Fibroblast of gingiva (primary cell): ENCODE data around the gene MYO15B.
A peak's percentile ranks its signal among the peaks of the same experiment; 100 is the strongest.

Experiments
- DNase-seq: peaks from one replicate; pipeline ENCODE4 v3.0.0-alpha.2; 2011; ENCODE audit warnings: low read depth

Gene MYO15B

DNA sequence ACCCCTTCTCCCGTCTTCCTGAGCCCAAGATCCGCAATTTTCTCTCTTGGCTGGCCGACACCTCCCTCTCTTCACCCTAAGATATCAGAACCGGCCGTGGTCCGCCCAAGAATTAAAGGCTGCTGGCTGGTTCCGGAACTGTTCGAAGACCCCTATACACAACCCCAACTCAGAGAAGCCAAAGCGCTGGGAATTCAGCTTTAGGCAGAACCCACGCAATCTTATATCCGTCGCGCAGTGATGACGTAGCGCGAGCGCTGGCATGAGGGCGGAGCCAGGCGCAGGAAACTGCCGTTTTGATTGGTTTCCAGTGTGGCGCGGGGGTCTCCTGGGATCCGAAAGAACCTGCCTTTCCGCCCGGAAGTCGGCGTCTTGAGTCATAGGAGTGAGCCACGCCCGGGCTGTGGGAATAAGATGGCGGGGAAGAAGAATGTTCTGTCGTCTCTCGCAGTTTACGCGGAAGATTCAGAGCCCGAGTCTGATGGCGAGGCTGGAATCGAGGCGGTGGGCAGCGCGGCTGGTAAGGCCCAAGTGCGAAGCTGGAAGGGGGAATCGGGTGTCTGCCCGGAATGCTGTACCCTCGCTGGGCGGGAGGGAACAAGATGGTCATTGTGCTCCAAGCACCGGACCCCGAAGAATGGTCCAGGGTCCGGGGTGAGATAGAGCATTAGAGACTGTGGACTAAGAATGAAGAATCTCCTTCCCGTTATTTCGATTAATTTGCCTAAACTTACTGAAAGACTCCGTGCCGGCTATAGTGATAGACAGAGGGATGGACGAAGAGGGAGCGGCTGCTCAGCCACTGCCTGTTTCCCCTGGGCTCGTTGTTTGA lies 79.6 kb downstream of the MYO15B start, which contains the start of the genes RECQL5 and SAP30BP:
Gene RECQL5, minus strand, starts transcription at position 196 of the 832 bp plus-strand sequence. CDS start 597 bp downstream, outside the sequence.
Gene SAP30BP, plus strand, starts transcription at position 380 of the 832 bp plus-strand sequence. Its CDS starts 35 bp downstream, at position 415.
- peak; percentile 98 for DNase-seq

DNA sequence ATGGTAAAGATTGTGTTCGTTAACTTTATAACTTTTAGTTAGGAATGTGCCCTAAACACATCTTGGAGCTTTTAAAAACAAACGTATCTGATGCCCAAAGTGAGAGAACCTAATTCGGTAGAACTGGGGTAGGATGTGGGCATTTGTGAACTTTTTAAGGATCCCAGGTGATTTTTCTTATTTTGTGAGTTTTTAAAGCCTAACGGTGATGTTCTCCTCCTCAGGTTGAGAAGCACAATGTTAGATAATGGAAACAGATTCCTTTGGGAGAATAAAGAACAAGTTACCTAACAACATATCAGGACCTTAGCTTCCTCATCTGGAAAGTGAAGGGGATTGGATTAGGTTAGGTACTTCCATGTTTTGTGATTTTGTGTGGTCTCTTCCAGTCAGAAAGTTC lies 80.2 kb downstream of the MYO15B start:
- no peak for DNase-seq

DNA sequence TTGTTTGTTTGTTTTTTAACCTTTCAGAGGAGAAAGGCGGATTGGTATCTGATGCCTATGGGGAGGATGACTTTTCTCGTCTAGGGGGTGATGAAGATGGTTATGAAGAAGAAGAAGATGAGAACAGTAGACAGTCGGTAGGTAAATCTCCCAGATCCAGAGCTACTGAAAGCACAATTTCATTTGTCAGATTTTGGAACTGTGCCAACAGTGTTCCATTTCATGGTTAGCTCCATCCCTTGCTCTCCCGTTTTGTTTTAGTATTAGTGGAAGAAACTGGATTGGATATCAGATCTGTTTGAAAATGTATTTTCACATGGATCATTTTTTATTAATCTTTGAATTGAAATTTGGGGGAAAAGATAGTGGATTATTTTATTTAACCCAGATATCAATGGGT lies 80.9 kb downstream of the MYO15B start:
- DNase-seq: no peak

DNA sequence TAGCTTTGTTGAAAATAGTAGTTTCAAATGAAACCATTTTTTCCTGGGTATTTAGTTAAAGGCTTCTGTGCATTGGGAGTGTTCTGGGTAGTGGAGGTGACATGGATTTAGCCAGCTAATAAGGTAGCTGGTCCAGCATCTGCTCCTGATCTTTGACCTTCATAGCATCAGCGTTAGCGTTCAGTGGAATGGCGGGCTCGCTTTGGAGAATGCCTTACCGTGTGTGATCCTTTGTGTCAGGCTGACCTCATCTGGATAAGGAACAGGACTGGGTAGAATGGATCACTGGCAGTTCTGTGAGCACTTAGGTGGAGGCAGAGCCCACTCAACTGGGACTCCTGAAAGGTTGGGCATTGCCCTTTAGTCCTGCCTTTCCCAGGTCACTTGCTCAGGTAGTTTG lies 83.3 kb downstream of the MYO15B start:
- no peak for DNase-seq

DNA sequence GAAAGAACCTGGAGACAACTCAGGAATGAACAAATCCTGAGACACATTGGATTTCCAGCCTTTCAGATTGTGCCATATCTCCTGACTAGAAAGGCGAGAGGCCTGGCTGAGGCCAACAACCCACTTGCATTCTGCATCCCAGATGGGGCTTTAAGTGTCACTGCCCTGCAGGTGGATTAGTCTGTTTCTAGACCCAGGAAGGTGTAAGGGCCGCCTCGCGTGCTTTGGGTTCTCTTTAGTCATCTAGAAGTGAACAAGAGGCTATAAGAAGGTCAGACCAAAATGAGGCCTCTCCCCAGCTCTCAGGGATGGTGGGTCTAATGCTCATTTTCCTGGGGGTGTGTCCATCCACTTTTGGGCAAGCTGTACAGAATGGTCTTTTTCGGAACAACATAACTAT lies 84.4 kb downstream of the MYO15B start:
- no peak for DNase-seq

DNA sequence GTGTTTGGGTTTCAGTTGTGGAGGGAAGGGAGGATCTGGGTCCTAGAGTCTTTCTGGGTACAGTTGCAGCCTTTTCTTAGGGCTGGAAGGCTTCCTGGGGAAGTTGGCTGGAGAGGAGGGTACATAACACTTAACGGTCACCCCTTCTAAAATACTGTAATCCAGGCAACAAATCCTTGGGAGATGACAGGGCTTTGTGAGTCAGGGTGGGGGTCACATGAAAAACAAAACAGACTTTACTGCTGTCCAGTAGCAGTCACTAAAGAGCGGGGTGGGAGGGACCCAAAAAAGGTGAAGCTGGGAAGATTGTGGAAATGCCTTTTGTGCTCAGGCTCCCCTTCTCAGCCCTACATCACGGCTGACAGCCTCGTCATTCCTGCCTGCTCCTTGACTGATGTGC lies 85.9 kb downstream of the MYO15B start:
- no peak for DNase-seq
